GM18502 (cell line): Measurements from ENCODE around the gene CRACDL.

Experiments used
- ATAC-seq: cut with Tn5 transposase; IDR thresholded peaks from one replicate; pipeline ENCODE4 v1.9.1; 2021; ENCODE audit warnings: mild to moderate bottlenecking; ENCODE audit not compliant: unreplicated experiment, poor library complexity

The CRACDL gene, protein sequence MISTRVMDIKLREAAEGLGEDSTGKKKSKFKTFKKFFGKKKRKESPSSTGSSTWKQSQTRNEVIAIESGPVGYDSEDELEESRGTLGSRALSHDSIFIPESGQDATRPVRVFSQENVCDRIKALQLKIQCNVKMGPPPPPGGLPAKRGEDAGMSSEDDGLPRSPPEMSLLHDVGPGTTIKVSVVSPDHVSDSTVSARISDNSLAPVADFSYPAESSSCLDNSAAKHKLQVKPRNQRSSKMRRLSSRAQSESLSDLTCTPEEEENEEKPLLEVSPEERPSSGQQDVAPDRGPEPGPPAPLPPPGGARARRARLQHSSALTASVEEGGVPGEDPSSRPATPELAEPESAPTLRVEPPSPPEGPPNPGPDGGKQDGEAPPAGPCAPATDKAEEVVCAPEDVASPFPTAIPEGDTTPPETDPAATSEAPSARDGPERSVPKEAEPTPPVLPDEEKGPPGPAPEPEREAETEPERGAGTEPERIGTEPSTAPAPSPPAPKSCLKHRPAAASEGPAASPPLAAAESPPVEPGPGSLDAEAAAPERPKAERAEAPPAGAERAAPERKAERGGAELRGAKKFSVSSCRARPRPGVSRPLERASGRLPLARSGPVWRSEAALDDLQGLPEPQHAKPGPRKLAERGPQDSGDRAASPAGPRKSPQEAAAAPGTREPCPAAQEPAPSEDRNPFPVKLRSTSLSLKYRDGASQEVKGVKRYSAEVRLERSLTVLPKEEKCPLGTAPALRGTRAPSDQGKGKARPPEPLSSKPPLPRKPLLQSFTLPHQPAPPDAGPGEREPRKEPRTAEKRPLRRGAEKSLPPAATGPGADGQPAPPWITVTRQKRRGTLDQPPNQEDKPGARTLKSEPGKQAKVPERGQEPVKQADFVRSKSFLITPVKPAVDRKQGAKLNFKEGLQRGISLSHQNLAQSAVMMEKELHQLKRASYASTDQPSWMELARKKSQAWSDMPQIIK

DNA sequence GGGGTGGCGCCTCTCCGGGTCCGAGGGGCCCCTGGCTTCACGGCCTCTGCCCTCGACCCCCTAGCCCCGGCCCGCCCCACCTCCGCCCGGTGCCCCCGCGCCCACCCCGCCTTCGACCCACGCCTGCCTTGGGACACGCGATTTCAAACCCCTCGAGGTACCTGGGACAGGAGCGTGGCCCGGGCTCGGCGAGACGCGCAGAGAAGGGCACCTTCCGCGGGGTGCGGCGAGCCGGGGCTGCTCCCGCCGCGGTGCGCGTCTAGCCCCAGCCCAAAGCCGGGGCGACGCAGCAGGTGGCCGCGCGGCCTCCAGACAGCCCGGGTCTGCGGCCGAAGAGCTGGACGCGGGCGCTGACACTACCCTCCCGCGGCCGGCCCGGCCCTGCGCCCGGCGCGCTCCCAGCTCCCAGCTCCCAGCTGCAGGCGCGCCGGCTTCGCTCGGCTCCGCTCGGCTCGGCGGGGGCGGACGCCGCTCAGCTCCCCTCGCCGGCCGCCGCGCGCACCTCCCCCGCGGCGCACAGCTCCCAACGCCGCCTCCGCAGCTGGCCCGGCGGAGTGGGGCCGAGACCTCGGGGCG lies at the start of gene CRACDL:
Gene CRACDL, minus strand, starts transcription at position 449 of the 576 bp plus-strand sequence. CDS start 89,425 bp downstream, outside the sequence.
- ATAC-seq: no peak

DNA sequence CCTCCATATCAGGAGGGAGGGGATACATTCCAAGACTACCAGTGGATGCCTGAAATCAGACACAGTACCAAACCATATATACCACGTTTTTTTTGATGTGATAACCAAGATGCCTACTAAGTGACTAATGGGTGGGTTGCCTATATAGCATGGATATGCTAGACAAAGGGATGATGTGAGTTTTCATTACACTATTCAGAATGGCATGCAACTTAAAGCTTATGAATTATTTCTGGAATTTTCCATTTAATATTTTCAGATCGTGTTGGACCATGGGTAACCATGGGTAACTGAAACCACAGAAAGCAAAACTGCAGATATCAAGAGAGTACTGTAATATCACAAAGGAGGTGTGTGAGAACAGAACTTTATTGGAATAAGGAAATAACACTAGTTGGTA lies 39.6 kb upstream of the CRACDL start:
- ATAC-seq: no peak

DNA sequence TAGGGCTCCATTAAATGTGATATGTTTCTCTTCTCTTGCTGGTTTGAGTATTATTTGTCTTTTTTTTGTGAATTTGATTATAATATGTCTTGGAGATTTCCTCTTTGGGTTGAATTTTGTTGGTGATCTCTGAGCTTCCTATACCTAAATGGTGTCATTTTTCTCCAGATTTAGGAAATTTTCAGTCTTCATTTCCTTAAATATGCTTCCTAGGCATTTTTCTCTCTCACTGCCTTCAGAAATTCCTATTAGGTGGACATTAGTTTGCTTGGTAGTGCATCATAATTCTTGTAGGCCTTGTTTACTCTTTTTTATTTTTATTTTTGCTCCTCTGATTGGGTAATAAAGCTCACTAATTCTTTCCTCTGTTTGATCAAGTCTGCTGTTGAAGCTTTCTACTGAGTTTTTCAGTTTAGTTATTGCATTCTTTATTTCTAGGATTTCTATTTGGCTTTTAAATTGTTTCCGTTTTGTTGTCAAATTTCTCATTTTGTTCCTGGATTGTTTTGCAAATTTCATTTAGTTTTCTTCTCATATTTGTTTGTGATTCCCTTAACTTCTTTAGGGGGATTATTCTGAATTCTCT lies 36.6 kb upstream of the CRACDL start:
- no peak for ATAC-seq

DNA sequence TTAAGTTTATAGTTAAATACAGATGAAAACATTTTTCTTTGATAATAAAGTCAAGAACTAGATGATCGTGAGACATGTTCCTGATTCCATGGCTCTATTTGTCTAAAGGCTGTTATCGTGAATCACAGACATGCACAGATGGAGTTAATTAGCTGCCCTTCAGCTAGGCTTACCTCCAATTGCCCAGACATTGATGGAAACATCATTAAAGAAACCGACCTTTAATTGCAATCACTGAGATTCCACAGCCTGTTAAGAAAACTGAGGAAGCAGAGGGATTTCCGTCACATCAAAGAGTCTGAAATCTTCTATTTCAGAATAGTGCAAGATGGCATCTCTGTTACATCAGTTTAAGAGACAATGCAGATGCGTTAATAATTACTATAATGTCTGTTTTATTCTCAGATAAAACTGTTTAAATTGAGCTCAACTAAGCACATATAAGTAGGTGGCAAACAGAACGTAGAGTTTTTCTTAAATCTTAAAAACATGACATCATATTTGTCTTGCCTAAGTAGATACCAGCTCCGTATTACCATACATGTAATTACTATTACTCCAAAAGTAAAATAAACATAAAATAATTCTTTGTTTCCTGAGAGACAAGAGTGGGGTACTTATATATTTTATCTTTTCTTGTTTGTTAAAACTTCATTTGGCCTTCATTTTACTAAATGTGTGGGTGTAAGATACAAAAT lies 23.9 kb upstream of the CRACDL start:
- ATAC-seq: no peak

DNA sequence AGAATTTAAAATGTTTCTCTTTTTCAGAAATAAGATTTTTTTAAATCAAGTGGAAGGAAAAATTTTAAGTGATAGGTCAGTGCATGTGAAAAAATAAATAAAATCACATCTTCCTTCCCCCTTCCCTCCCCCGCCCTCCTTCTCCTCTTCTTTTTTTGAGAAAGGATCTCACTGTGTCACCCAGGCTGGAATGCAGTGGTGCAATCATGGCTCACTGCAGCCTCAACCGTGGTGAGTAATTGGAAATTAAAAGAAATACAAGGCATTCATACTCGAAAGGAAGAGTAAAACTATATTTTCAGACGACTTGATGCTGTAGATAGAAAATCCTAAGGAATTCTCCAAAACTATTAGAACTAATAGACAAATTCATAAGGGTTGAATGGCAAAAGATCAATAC lies 16.9 kb upstream of the CRACDL start:
- ATAC-seq: no peak

DNA sequence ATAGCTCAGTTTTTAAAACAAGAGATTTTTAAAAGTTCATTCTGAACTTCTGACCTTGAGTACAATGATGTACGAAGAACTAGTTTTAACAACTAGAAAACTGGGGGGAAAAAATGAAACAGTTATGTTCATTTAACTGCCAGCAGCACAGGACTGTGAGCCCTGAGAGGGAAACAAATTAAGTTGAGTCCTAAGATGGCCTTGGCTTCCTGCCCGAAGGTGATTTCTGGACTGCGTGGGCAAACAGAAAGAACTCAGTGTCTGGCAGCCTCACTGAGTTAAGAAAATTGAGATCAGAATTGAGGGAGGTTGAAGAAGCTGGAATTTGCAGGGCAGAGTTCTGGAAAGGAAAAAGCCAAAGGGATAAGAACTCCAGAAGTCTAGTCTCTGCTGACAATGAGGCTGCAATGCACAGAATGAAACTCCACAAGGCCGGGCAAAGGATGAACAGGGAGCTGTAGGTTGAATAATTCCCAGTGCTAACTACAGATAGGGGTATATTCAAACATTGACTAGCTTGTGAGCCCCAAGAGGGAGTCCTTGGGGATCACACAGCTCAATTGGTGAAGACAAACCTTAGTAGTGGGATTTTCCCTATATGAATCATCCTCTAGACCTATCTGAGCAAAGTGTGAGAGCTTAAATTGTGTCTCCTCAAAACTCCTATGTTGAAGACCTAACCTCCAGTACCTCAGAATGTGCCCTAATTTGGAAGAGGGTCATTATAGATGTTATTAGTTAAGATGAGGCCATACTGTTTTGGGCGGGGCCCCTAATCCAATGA lies 13.1 kb upstream of the CRACDL start:
- ATAC-seq: no peak

DNA sequence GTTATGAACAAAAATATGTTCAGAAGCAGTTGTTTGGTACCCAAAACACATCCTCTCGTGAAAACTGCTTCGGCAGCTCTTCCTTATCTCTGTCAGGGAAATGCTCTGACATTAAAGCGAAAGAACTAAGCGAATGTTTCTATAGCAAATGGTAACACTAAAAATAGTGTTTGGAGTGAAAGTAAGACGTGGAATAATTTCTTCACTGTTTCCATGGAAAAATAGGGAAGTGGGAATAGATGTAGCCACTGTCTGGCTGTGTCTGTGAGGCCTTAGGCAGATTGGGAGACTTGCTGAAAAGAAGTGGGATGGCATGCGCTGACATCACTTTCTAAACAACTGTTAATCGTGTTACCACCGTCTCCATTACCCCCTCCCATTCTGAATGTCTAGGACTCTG lies 11.5 kb upstream of the CRACDL start:
- no peak for ATAC-seq

DNA sequence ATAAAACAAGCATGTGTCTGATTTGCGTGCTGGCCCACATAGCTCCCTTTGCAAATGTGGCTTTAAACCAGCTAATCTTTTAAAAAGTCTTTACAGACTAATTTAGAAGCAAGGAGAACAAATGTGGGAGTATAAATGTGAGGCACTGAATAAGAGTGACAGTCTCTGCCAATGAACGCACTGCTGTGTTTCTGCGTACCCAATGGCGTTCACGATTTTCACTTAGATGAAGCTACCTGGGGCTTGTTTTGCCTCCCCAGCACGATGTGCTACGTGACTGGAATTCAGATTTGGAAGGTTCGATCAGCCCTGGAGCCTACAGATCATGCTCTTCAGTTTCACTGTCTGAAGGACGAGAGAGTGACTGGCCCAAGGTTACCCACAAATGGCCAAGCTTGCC lies 10.8 kb upstream of the CRACDL start:
- ATAC-seq: no peak

DNA sequence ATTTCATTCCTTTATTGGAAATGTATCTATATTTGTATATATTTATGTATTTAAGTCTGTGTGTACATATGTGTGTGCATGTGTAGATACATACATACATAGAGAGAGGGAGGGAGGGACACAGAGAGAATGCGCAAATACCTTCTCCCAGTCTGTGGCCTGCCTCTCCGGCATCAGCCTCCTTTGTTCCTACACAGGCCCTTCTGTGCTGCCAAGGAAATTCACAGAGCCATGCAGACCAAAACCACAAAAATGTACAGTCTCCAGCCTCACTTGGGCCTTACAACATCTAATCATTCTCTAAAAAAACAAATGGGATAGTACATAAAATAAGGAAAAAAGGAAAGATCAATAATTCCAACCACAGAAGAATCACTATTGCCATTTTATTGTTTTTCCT lies 8.8 kb upstream of the CRACDL start:
- no peak for ATAC-seq

DNA sequence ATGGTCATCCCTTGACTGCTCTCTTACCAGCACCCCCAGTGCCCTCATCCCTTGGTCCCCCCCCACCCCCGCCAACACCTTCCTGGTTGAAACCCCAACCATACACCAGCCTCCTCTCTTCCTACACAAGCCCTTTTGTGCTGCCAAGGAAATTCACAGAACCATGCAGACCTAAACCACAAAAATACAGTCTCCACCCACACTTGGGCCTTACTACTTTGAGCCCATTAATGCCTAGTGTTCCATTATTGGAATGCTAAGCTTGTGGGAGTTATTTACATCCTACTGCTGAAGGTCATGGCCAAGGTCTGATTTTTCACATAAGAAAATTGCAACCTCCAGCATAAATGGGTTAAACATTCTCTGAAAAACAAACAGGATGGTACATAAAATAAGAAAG lies 4.1 kb upstream of the CRACDL start:
- no peak for ATAC-seq

DNA sequence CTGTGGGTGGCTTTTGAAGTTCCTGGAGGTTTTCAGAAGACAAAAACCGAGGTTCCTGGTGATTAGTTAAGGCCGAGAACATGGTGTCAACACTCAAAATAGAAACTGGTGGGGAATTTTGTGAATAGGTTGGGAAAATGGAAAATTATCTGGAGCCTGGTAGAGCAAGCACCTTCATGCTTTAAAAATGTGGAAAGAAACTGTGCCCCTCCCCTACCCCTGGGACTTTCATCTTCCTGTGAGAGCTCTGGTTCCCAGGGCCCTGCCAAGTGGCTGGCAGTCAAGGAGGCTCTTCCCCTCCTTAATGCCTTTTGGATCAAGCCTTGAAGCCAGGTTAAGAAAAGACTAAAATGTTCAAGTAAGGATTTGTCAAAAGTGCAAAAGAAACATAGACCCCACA lies 1.9 kb upstream of the CRACDL start:
- ATAC-seq: no peak

DNA sequence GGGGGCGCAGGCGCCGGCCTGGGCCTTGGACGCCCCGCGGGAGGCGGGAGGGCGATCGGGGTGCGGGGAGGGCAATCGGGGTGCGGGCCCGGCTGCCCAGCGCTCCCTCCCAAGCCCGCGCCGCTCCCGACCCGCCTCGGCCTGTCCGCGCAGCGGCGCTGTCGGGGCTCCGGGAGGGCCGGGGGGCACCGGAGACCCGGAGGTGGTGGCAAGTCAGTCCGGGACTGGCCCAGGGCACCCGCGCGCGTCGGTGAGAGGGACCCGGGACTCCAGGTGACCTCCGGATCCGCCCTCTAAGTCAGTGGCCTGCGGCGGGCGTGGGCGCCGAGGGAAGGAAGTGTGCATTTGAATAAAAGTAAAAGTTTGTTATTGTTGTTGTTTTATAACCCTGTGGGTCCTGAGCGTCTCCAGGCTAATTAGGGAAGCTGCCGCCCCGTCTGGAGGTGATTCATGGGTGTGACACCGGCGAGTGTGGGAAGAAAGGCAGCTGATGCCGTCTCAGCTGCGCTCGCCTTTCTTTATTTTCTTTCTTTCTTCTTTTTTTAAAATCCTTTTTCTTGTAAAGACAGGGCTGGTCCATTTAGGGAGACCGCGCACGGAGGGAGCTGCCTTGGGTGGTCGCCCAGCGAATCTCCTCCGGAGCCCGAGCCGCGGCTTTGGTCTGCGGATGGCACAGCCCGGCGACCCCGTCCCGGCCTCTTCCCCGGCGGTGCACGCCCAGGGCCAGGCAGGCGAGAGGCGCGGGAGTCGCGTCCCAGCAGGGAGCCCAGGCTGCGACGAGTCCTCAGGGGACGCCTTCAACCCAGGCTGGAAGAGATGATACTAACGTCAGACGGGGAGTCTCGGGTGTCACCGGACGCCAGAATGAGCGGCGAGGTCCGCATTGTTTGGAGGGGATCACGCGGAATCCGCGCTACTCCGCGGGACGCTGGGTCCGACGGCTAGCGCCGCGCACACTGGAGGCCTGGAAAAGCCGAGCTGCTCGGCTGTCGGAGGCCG lies 627 bp upstream of the CRACDL start:
- ATAC-seq: no peak

DNA sequence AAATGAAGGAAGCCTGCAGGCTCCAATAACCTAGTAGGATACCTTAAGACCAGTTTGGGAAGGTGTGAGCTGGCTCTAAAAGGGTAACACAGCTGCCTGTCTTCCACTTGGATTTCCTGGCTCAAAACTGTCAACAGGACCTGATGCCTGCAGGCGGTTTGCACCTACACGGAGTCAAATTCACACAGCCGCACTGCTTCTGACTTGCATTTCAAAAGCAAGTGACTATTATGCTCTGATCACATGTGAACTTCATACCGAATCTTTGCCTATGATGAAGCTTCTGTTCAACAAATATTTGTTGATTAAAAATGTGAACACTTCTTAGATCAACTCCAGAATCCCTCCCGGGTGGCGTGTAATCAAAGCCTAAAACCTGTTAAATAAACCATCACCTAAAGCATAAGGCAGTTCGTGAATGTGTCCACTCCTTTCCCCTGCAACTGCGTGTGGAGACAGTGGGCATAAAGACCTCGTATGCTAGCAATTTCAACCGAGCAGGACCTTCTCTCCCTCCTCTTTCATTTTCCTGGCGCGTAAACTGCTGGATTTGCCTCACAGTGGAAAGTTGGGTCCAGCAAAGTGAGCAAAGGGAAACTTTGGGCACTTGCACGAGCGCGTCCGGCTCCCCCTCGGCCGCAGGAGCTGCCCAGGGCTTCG lies 784 bp downstream of the CRACDL start:
- ATAC-seq: no peak

DNA sequence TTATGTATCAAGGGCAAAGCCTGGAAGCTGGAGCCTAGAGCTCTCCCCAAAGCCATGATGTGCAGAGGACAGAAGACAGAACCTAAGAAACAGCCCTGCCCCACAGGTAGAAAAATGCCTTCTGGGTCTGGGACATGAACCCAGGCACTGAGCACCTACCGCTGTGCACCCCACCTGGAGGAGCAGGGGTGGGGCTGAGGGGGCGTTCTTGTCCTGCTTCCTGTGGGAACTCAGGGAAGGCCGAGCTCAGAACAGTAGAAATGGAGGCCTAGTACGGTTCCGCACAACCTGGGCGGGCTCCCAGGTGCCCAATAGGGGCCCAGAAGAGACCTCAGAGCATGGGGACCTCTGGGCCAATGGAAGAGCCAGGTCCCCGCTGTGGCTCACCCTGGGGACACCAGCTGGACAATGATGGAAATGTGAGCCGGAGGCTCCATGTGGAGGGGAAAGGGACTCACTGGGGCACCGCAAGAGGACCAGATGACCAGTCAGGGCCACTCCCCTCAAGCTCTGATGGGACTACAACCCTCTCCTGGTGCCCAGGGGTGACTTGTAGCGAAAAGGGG lies 3.2 kb downstream of the CRACDL start:
- ATAC-seq: no peak

DNA sequence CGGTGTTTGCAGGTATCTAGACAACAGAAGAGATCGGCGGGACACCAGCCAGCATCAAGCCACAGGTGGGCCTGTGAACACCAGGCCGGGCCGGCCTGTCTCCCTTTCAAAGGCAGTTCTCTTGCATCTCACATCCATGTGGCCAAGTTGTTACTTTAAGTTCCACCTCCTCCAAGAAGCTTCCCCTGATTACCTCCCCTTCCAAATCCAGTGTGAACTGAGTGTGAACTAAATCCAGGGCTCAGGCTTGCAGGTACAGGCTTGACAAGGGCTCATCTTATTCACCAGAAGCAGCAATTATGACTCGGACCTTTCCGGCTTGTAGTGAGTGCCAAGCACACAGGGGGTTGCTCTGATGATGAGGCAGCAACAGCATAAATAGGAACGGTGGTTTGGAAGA lies 3.9 kb downstream of the CRACDL start:
- no peak for ATAC-seq

DNA sequence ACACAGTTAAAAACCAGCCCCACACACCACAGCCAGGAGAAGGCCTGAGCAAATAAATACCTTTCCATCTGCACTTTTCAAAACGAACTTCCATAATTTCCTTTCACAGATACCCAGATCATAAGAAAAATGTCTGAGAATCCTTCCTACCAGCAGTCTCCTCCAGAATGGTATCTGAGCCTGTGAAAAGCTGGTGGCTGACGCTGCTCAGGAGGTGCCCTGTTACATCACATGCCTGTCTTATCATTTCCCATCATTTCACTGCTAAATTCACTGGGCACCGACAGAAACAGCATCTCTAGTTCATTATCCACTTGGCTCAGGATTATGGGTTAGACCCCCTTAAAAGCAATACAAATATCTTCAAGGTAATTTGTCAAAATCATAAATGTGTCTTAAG lies 4.4 kb downstream of the CRACDL start:
- no peak for ATAC-seq

DNA sequence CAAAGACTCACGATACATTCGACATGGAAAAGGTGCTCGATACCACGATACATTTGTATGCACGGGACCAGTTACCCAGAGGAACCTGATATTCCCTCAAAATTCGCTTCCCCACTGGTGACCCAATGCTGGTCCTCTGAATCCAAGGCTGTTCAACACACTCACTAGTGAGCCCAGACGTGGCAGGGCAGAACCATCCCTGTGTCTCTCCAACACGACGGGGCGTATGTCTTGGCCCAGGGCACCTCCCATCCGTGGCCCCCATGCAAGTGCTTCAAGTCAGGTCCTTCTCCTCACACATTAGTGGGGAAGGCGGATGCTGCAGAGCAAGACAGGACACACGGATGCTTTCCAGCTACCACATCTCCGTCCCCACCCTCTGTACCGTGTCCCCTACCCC lies 6.1 kb downstream of the CRACDL start:
- ATAC-seq: no peak
